Endothelial cell (in vitro differentiated cells): ENCODE measurements around the gene CACNA1C. TPM values are rescaled to one million over a fixed set of nuclear protein-coding genes. Genes with fewer than 3 reads are reported as not detected.

Source experiments
- DNase-seq: peaks from one replicate; pipeline ENCODE4 v3.0.0; 2021; ENCODE audit warnings: low spot score
- H3K27ac Mint-ChIP-seq: one replicate; pipeline ENCODE4 v1.8.0; 2021; ENCODE audit warnings: mixed read lengths, inconsistent platforms; ENCODE audit not compliant: unreplicated experiment
- H3K27me3 Mint-ChIP-seq: one replicate; pipeline ENCODE4 v1.8.0; 2021; ENCODE audit warnings: mild to moderate bottlenecking, moderate library complexity, mixed read lengths, inconsistent platforms; ENCODE audit not compliant: unreplicated experiment
- H3K36me3 Mint-ChIP-seq: one replicate; pipeline ENCODE4 v1.8.0; 2021; ENCODE audit warnings: mild to moderate bottlenecking, low read depth, mixed read lengths, inconsistent platforms; ENCODE audit not compliant: unreplicated experiment
- H3K4me1 Mint-ChIP-seq: one replicate; pipeline ENCODE4 v1.8.0; 2021; ENCODE audit warnings: mild to moderate bottlenecking, mixed read lengths, inconsistent platforms; ENCODE audit not compliant: unreplicated experiment
- H3K4me3 Mint-ChIP-seq: one replicate; pipeline ENCODE4 v1.8.0; 2021; ENCODE audit warnings: mild to moderate bottlenecking, mixed read lengths, inconsistent platforms; ENCODE audit not compliant: unreplicated experiment
- H3K9me3 Mint-ChIP-seq: one replicate; pipeline ENCODE4 v1.8.0; 2021; ENCODE audit warnings: mixed read lengths, inconsistent platforms; ENCODE audit not compliant: unreplicated experiment
- total RNA-seq: library from RNA; stranded (reverse); fragmentation: NEBNext Ultra II Directional; extraction: Animal tissue kit (Norgen Biotek cat#: 25700); gene quantifications from one replicate; pipeline ENCODE4 v1.2.1, GENCODE V29; 2021; ENCODE audit not compliant: unreplicated experiment
- TF ChIP-seq, protein P1 (sequence below): fragments of 200-600 bp; sonication (generic); IDR thresholded peaks from one replicate; pipeline ENCODE4 v1.5.0; 2021; ENCODE audit warnings: antibody characterized with exemption; ENCODE audit not compliant: unreplicated experiment

The CACNA1C gene
- total RNA-seq, 1 donor from 2014 or later: 11.1 TPM

DNA sequence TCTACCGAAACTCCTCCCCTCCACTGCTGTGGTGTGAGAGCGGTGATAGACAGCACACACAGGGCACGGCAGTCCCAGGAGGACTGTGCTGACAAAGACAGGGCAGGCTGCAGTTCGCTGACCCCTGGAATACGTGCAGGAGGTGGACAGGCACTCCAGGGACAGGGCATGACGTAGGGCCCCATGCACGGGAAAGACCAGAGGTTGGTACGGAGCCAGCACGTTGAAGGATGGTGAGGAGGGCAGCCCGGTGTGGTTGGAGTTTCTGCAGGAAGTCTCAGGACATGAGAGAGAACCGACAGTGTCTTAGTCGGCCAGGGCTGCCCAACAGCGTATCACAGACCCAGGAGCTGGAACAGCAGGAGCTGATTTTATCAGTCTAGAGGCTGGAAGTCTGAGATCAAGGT is 487.8 kb downstream of the CACNA1C start:
- Mint-ChIP-seq H3K36me3 (no peaks in the 10 kb centered on the region), H3K27ac (peak overlapping the region; percentile 30), H3K4me3 (no peak overlapping the region), H3K27me3 (peaks cover 5% of the 10 kb centered on the region), H3K9me3 (no peaks in the 10 kb centered on the region), H3K4me1 (peaks cover 35% of the 10 kb centered on the region)
- TF ChIP-seq, protein P1, sequence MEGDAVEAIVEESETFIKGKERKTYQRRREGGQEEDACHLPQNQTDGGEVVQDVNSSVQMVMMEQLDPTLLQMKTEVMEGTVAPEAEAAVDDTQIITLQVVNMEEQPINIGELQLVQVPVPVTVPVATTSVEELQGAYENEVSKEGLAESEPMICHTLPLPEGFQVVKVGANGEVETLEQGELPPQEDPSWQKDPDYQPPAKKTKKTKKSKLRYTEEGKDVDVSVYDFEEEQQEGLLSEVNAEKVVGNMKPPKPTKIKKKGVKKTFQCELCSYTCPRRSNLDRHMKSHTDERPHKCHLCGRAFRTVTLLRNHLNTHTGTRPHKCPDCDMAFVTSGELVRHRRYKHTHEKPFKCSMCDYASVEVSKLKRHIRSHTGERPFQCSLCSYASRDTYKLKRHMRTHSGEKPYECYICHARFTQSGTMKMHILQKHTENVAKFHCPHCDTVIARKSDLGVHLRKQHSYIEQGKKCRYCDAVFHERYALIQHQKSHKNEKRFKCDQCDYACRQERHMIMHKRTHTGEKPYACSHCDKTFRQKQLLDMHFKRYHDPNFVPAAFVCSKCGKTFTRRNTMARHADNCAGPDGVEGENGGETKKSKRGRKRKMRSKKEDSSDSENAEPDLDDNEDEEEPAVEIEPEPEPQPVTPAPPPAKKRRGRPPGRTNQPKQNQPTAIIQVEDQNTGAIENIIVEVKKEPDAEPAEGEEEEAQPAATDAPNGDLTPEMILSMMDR: no peak
- DNase-seq: no peak

DNA sequence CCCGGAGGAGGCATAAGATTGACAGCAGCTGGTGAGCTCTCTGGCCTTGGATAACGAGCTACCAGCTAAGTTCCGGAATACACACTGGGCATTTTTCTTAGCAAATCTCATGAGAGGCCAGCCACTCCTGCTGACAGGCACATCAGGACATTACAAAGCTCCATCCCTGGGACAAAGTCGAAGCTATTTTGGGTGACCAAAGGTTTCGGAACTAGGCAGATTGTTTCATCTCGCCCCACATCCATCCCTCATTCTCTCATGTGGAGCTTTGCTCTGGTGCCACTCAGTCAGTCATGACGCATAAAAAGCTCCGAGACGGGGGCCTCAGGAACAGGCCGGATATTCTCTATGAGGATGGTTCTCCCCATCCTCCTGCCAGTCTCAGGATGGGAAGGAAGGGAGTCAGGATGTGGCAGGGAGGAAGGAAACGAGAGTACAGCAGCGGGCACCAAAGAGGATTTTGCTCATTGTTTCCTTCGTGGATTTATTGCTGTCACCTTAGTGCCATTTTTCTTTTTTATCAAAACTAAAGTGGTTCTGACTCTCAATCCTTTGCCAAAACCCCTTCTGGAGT is 488.9 kb downstream of the CACNA1C start:
- Mint-ChIP-seq H3K4me3 (no peak overlapping the region), H3K4me1 (peaks cover 29% of the 10 kb centered on the region), H3K9me3 (no peaks in the 10 kb centered on the region), H3K27me3 (peaks cover 5% of the 10 kb centered on the region), H3K36me3 (no peaks in the 10 kb centered on the region), H3K27ac (no peak overlapping the region)
- TF ChIP-seq, protein P1: no peak
- DNase-seq: no peak

DNA sequence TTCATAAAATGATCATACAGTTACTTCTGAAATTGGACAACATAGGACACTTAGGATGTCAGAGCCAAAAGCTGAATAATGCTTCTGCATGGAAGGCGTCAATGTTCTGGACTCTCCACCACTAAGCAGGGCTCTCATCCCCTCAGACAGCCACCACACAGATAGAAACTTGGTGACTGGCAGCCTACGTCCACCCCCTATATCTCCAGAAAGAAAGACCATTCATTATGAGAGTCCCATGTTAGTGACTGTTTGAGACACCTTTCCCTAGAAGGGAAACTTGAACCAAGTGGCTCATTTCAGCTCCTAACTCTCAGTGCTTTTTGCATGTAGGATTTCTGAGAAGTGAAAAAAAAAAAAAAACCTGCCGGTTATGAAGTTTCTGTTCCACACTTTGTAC is 491.0 kb downstream of the CACNA1C start:
- Mint-ChIP-seq H3K4me3 (no peak overlapping the region), H3K4me1 (peaks cover 25% of the 10 kb centered on the region), H3K27ac (no peak overlapping the region), H3K9me3 (no peaks in the 10 kb centered on the region), H3K27me3 (peaks cover 7% of the 10 kb centered on the region), H3K36me3 (no peaks in the 10 kb centered on the region)
- no peak for DNase-seq
- TF ChIP-seq, protein P1: no peak

DNA sequence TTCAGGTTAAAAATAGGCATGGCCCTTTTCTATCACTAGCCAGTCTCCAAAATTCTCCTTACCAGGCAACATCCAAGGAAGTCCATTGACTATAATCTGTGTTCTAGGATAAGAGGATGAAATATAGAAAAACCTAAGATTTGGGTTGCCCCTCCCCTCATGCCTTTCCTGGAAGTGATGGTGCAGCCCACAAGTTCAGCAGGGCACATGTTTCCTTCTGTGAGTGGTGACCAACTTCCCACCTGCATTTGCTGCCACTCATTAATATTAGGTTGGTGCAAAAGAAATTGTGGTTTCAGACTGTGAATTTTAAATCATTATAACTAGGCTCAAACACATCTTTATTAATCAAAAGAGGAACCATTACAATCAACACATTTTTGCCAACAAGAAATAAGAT is 491.4 kb downstream of the CACNA1C start:
- Mint-ChIP-seq H3K9me3 (no peaks in the 10 kb centered on the region), H3K4me3 (no peak overlapping the region), H3K4me1 (peaks cover 25% of the 10 kb centered on the region), H3K27me3 (peaks cover 7% of the 10 kb centered on the region), H3K27ac (no peak overlapping the region), H3K36me3 (no peaks in the 10 kb centered on the region)
- no peak for DNase-seq
- TF ChIP-seq, protein P1: no peak

DNA sequence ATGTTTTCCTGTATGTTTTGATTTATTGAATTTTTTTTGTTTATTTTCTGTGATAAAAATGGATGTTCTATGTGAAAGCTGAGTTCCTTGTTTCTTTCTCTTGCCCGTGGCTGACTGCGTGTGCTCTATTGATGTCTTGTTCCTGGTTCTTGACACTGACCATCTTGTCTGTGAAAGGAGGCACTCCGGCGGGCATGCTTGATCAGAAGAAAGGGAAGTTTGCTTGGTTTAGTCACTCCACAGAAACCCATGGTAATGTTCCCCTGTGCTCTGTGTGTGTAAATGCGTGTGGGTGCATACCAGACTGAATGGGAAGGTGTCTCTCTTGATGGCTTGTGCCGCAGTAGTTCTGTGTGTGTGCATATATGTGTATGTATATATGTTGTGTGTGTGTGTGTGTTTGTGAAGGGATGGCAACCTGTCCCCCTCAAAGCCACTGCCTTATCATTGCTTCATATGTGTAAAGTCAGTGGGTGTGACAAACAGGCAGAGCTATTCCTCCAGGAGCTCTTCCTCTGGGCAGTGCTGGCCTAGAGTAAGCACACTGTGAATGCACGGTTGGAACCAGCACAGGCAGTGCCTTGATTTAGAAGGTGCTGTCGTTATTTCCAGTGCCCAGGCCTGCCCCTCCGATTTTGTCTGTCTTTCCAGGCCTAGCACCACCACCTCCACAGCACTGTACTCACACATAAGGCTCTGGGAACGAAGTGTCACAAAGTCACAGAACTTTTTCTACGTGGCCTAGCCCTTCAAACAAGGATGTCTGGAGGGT is 494.7 kb downstream of the CACNA1C start:
- Mint-ChIP-seq H3K27me3 (peaks cover 6% of the 10 kb centered on the region), H3K36me3 (no peaks in the 10 kb centered on the region), H3K27ac (no peak overlapping the region), H3K9me3 (no peaks in the 10 kb centered on the region), H3K4me1 (peaks cover 3% of the 10 kb centered on the region), H3K4me3 (no peak overlapping the region)
- TF ChIP-seq, protein P1: no peak
- no peak for DNase-seq
